ENCODE measurements around the gene MMP13. TPM values are rescaled to one million over a fixed set of nuclear protein-coding genes. Genes with fewer than 3 reads are reported as not detected.

MMP13 gene
- total RNA-seq, 1 donor from 2014 or later = not detected

GRCh38 chr11:102971766-102972165, 16.2 kb upstream of the MMP13 start:
- Mint-ChIP-seq H3K4me3 (ENCODE audit: low read depth) (no peak overlapping the region), H3K9me3 (no peaks in the 10 kb centered on the region), H3K27ac (no peak overlapping the region), H3K36me3 (ENCODE audit: low read depth) (no peaks in the 10 kb centered on the region), H3K4me1 (ENCODE audit: low read depth) (no peaks in the 10 kb centered on the region), H3K27me3 (ENCODE audit: low read depth) (peaks cover 15% of the 10 kb centered on the region)
- intact Hi-C loops (cut with micrococcal nuclease) = no loop called here
- no peak for DNase-seq (ENCODE audit: low spot score)

GRCh38 chr11:102967497-102967896, 12.0 kb upstream of the MMP13 start:
- no peak for DNase-seq (ENCODE audit: low spot score)
- no peak overlapping the region for H3K27ac Mint-ChIP-seq
- H3K36me3 Mint-ChIP-seq (ENCODE audit: low read depth) = no peaks in the 10 kb centered on the region
- intact Hi-C loops (cut with micrococcal nuclease) = no loop called here
- H3K4me3 Mint-ChIP-seq (ENCODE audit: low read depth) = no peak overlapping the region
- peaks cover 15% of the 10 kb centered on the region for H3K27me3 Mint-ChIP-seq (ENCODE audit: low read depth)
- no peaks in the 10 kb centered on the region for H3K9me3 Mint-ChIP-seq
- no peaks in the 10 kb centered on the region for H3K4me1 Mint-ChIP-seq (ENCODE audit: low read depth)

- DNase-seq (ENCODE audit: low spot score) = no peak
- no peak overlapping the region for H3K27ac Mint-ChIP-seq
- H3K4me1 Mint-ChIP-seq (ENCODE audit: low read depth) = no peaks in the 10 kb centered on the region
- peaks cover 3% of the 10 kb centered on the region for H3K27me3 Mint-ChIP-seq (ENCODE audit: low read depth)
- no peak overlapping the region for H3K4me3 Mint-ChIP-seq (ENCODE audit: low read depth)
- no peaks in the 10 kb centered on the region for H3K36me3 Mint-ChIP-seq (ENCODE audit: low read depth)
- intact Hi-C loops (cut with micrococcal nuclease) = no loop called here
- H3K9me3 Mint-ChIP-seq = no peaks in the 10 kb centered on the region
Measured at GRCh38 chr11:102966011-102966410, 10.5 kb upstream of the MMP13 start.

- intact Hi-C loops (cut with micrococcal nuclease) = no loop called here
Measured at GRCh38 chr11:102964867-102965266, 9.3 kb upstream of the MMP13 start.

GRCh38 chr11:102957953-102958352, 2.4 kb upstream of the MMP13 start:
- Mint-ChIP-seq H3K27me3 (ENCODE audit: low read depth) (peaks cover 3% of the 10 kb centered on the region), H3K36me3 (ENCODE audit: low read depth) (no peaks in the 10 kb centered on the region), H3K4me3 (ENCODE audit: low read depth) (no peak overlapping the region), H3K27ac (no peak overlapping the region), H3K9me3 (no peaks in the 10 kb centered on the region), H3K4me1 (ENCODE audit: low read depth) (no peaks in the 10 kb centered on the region)
- DNase-seq (ENCODE audit: low spot score) = no peak
- intact Hi-C loops (cut with micrococcal nuclease) = no loop called here

More at GRCh38 chr11:102964867-102965266, 9.3 kb upstream of the MMP13 start:
- Mint-ChIP-seq H3K4me3 (ENCODE audit: low read depth) (no peak overlapping the region), H3K27me3 (ENCODE audit: low read depth) (no peaks in the 10 kb centered on the region), H3K4me1 (ENCODE audit: low read depth) (no peaks in the 10 kb centered on the region), H3K9me3 (no peaks in the 10 kb centered on the region), H3K27ac (no peak overlapping the region), H3K36me3 (ENCODE audit: low read depth) (no peaks in the 10 kb centered on the region)
- DNase-seq (ENCODE audit: low spot score) = no peak

GRCh38 chr11:102950622-102951081, 4.9 kb downstream of the MMP13 start:
- no peaks in the 10 kb centered on the region for H3K4me1 Mint-ChIP-seq (ENCODE audit: low read depth)
- H3K27me3 Mint-ChIP-seq (ENCODE audit: low read depth) = peaks cover 4% of the 10 kb centered on the region
- H3K27ac Mint-ChIP-seq = no peak overlapping the region
- no peaks in the 10 kb centered on the region for H3K9me3 Mint-ChIP-seq
- H3K4me3 Mint-ChIP-seq (ENCODE audit: low read depth) = no peak overlapping the region
- no peak for DNase-seq (ENCODE audit: low spot score)
- no peaks in the 10 kb centered on the region for H3K36me3 Mint-ChIP-seq (ENCODE audit: low read depth)
- intact Hi-C loops (cut with micrococcal nuclease) = no loop called here

- no peak for DNase-seq (ENCODE audit: low spot score)
- intact Hi-C loops (cut with micrococcal nuclease) = no loop called here
- no peak overlapping the region for H3K4me3 Mint-ChIP-seq (ENCODE audit: low read depth)
- H3K9me3 Mint-ChIP-seq = no peaks in the 10 kb centered on the region
- peaks cover 2% of the 10 kb centered on the region for H3K4me1 Mint-ChIP-seq (ENCODE audit: low read depth)
- no peaks in the 10 kb centered on the region for H3K36me3 Mint-ChIP-seq (ENCODE audit: low read depth)
- H3K27ac Mint-ChIP-seq = no peak overlapping the region
- H3K27me3 Mint-ChIP-seq (ENCODE audit: low read depth) = peaks cover 9% of the 10 kb centered on the region
Measured at GRCh38 chr11:102946237-102946636, 9.3 kb downstream of the MMP13 start.

- H3K4me1 Mint-ChIP-seq (ENCODE audit: low read depth) = peaks cover 2% of the 10 kb centered on the region
- peaks cover 8% of the 10 kb centered on the region for H3K27me3 Mint-ChIP-seq (ENCODE audit: low read depth)
- H3K27ac Mint-ChIP-seq = no peak overlapping the region
- H3K4me3 Mint-ChIP-seq (ENCODE audit: low read depth) = no peak overlapping the region
- no peak for DNase-seq (ENCODE audit: low spot score)
- no peaks in the 10 kb centered on the region for H3K9me3 Mint-ChIP-seq
- H3K36me3 Mint-ChIP-seq (ENCODE audit: low read depth) = no peaks in the 10 kb centered on the region
- intact Hi-C loops (cut with micrococcal nuclease) = loop anchor here (1.0 to 5.0 kb wide), 3 partner anchors 81 to 208 kb away; no protein-coding TSS in a partner anchor
Measured at GRCh38 chr11:102940714-102941588, 14.6 kb downstream of the MMP13 start.

- intact Hi-C loops (cut with micrococcal nuclease) = no loop called here
- Mint-ChIP-seq H3K27ac (no peak overlapping the region), H3K9me3 (no peaks in the 10 kb centered on the region)
Measured at GRCh38 chr11:102936864-102937509, 18.5 kb downstream of the MMP13 start.

GRCh38 chr11:102935514-102935913, 20.0 kb downstream of the MMP13 start:
- no peak overlapping the region for H3K4me3 Mint-ChIP-seq (ENCODE audit: low read depth)
- H3K27ac Mint-ChIP-seq = no peak overlapping the region
- intact Hi-C loops (cut with micrococcal nuclease) = no loop called here
- H3K9me3 Mint-ChIP-seq = no peaks in the 10 kb centered on the region
- H3K4me1 Mint-ChIP-seq (ENCODE audit: low read depth) = no peaks in the 10 kb centered on the region
- DNase-seq (ENCODE audit: low spot score) = no peak
- H3K36me3 Mint-ChIP-seq (ENCODE audit: low read depth) = no peaks in the 10 kb centered on the region
- H3K27me3 Mint-ChIP-seq (ENCODE audit: low read depth) = peaks cover under 1% of the 10 kb centered on the region

More at GRCh38 chr11:102936864-102937509, 18.5 kb downstream of the MMP13 start:
- DNase-seq (ENCODE audit: low spot score) = no peak
- Mint-ChIP-seq H3K36me3 (ENCODE audit: low read depth) (no peaks in the 10 kb centered on the region), H3K4me3 (ENCODE audit: low read depth) (no peak overlapping the region), H3K4me1 (ENCODE audit: low read depth) (no peaks in the 10 kb centered on the region), H3K27me3 (ENCODE audit: low read depth) (peaks cover 7% of the 10 kb centered on the region)

GRCh38 chr11:102934735-102935134, 20.8 kb downstream of the MMP13 start:
- intact Hi-C loops (cut with micrococcal nuclease) = no loop called here
- Mint-ChIP-seq H3K4me3 (ENCODE audit: low read depth) (no peak overlapping the region), H3K27ac (no peak overlapping the region), H3K9me3 (no peaks in the 10 kb centered on the region), H3K27me3 (ENCODE audit: low read depth) (peaks cover 1% of the 10 kb centered on the region), H3K36me3 (ENCODE audit: low read depth) (no peaks in the 10 kb centered on the region), H3K4me1 (ENCODE audit: low read depth) (no peaks in the 10 kb centered on the region)
- DNase-seq (ENCODE audit: low spot score) = no peak

GRCh38 chr11:102933627-102934026, 21.9 kb downstream of the MMP13 start:
- H3K4me3 Mint-ChIP-seq (ENCODE audit: low read depth) = no peak overlapping the region
- H3K36me3 Mint-ChIP-seq (ENCODE audit: low read depth) = no peaks in the 10 kb centered on the region
- peaks cover 1% of the 10 kb centered on the region for H3K27me3 Mint-ChIP-seq (ENCODE audit: low read depth)
- no peaks in the 10 kb centered on the region for H3K4me1 Mint-ChIP-seq (ENCODE audit: low read depth)
- intact Hi-C loops (cut with micrococcal nuclease) = no loop called here
- DNase-seq (ENCODE audit: low spot score) = no peak
- H3K9me3 Mint-ChIP-seq = no peaks in the 10 kb centered on the region
- H3K27ac Mint-ChIP-seq = no peak overlapping the region

- Mint-ChIP-seq H3K36me3 (ENCODE audit: low read depth) (no peaks in the 10 kb centered on the region), H3K4me3 (ENCODE audit: low read depth) (no peak overlapping the region), H3K27me3 (ENCODE audit: low read depth) (peaks cover 1% of the 10 kb centered on the region), H3K9me3 (no peaks in the 10 kb centered on the region), H3K4me1 (ENCODE audit: low read depth) (no peaks in the 10 kb centered on the region), H3K27ac (no peak overlapping the region)
- no peak for DNase-seq (ENCODE audit: low spot score)
- intact Hi-C loops (cut with micrococcal nuclease) = no loop called here
Measured at GRCh38 chr11:102932678-102933077, 22.9 kb downstream of the MMP13 start.

Data from activated T-helper 2 cell treated with anti-CD3 and anti-CD28 coated beads, Interferon-gamma antibody, Interleukin-2, Interleukin-4, amounts not matched to agents 10 μg/mL and 5 μg/mL and 100 μg/mL, durations not matched to agents 14 hours and 24 hours and 36 hours (primary cell).